Fibroblast of lung (primary cell): Measurements from ENCODE around the gene RNF5. TPM values are rescaled to one million over a fixed set of nuclear protein-coding genes. Genes with fewer than 3 reads are reported as not detected.

Experiments
- DNase-seq, 2 donors: peaks; one replicate each; pipeline versions ENCODE4 v3.0.0 to v3.0.0-alpha.2; 2010; ENCODE audit warnings: low read depth in 2 of 2
- H2AFZ ChIP-seq: 2 replicates; pipeline ENCODE4 v1.5.1; 2012; ENCODE audit warnings: low read length, control low read depth, inconsistent platforms
- H3K27ac ChIP-seq: 2 replicates; pipeline ENCODE4 v1.5.1; 2011; ENCODE audit warnings: low read length, control low read depth; ENCODE audit not compliant: insufficient read depth
- H3K27me3 ChIP-seq: 2 replicates; pipeline ENCODE4 v1.5.1; 2011; ENCODE audit warnings: mild to moderate bottlenecking, low read length; ENCODE audit not compliant: control insufficient read depth, insufficient read depth
- H3K36me3 ChIP-seq: 2 replicates; pipeline ENCODE4 v1.5.1; 2011; ENCODE audit warnings: low read length; ENCODE audit not compliant: control insufficient read depth, insufficient read depth
- H3K4me1 ChIP-seq: 2 replicates; pipeline ENCODE4 v1.5.1; 2011; ENCODE audit warnings: low read length; ENCODE audit not compliant: control insufficient read depth, insufficient read depth; ENCODE audit errors: extremely low read depth
- H3K4me2 ChIP-seq: 2 replicates; pipeline ENCODE4 v1.5.1; 2011; ENCODE audit warnings: low read length, control low read depth; ENCODE audit not compliant: insufficient read depth; ENCODE audit errors: extremely low read depth
- H3K4me3 ChIP-seq, 4 experiments: fragments of 200-600 bp in 1 of 4; sonication (generic) in 1 of 4; replicated peaks in 1 of 4; 2 replicates each; pipeline ENCODE4 v1.5.1; 2011 to 2016; ENCODE audit warnings: low read length in 4 of 4, low read depth in 3 of 4, mild to moderate bottlenecking in 3 of 4, control low read depth in 2 of 4, inconsistent platforms in 1 of 4, mixed read lengths in 1 of 4; ENCODE audit not compliant: insufficient read depth in 1 of 4; ENCODE audit errors: control extremely low read depth in 1 of 4
- H3K79me2 ChIP-seq: 2 replicates; pipeline ENCODE4 v1.5.1; 2012; ENCODE audit warnings: mild to moderate bottlenecking, low read length, inconsistent platforms; ENCODE audit not compliant: control insufficient read depth, insufficient read depth
- H3K9ac ChIP-seq: 2 replicates; pipeline ENCODE4 v1.5.1; 2011; ENCODE audit warnings: mild to moderate bottlenecking, low read length, control low read depth; ENCODE audit not compliant: insufficient read depth
- H3K9me3 ChIP-seq: 2 replicates; pipeline ENCODE4 v1.5.1; 2012; ENCODE audit warnings: low read depth, low read length; ENCODE audit not compliant: control insufficient read depth, insufficient read depth
- H4K20me1 ChIP-seq: 2 replicates; pipeline ENCODE4 v1.5.1; 2011; ENCODE audit warnings: low read length; ENCODE audit not compliant: control insufficient read depth, insufficient read depth; ENCODE audit errors: extremely low read depth
- CTCF ChIP-seq, 2 donors: IDR thresholded peaks in 1 of 2; conservative IDR thresholded peaks in 1 of 2; 1 replicate in 1 of 2; 2 replicates in 1 of 2; pipeline ENCODE4 v1.5.1; 2011 to 2012; ENCODE audit warnings: low read length in 2 of 2, control low read depth in 1 of 2, inconsistent platforms in 1 of 2, low read depth in 1 of 2, mild to moderate bottlenecking in 1 of 2
- EZH2 ChIP-seq: IDR thresholded peaks from 2 replicates; pipeline ENCODE4 v1.5.1; 2012; ENCODE audit warnings: low read length, control low read depth, mild to moderate bottlenecking; ENCODE audit errors: missing control alignments
- polyA plus RNA-seq, 2 donors: library from polyadenylated mRNA; depleted of rRNA in 1 of 2; stranded (reverse) in 1 of 2; unstranded in 1 of 2; fragments of >200 nt; gene quantifications; 2 replicates each; pipeline ENCODE4 v1.2.1, GENCODE V29; 2011 to 2012; ENCODE audit warnings: missing spikeins in 1 of 2
- total RNA-seq: library from RNA; depleted of rRNA; stranded (reverse); fragments of >200 nt; gene quantifications from 2 replicates; pipeline ENCODE4 v1.2.1, GENCODE V29; 2014

Gene RNF5
- total and polyA plus RNA-seq, 2 donors (not counting 1 experiment from before 2014, with no cell fraction given), result 23.9 to 63.4 TPM

GRCh38 chr6:32168350-32168749 is 9.9 kb upstream of the RNF5 start:
- Histone ChIP-seq H3K36me3 (peaks cover 31% of the 10 kb centered on the region), H3K27ac (no peak overlapping the region), H3K4me3 (no peak overlapping the region), H3K9ac (no peak overlapping the region), H3K4me2 (no peak overlapping the region), H3K4me1 (peaks cover 2% of the 10 kb centered on the region), H4K20me1 (no peaks in the 10 kb centered on the region), H3K9me3 (no peaks in the 10 kb centered on the region), H3K27me3 (no peaks in the 10 kb centered on the region), H2AFZ (no peak overlapping the region), H3K79me2 (peaks cover 7% of the 10 kb centered on the region)
- no peak for DNase-seq
- TF ChIP-seq CTCF (conservative IDR thresholded peaks at IDR 0.05 in 1 of 2, IDR thresholded peaks at IDR 0.05 in 1 of 2; ENCODE audit: low read depth in 1 of 2, low read length in 2 of 2) (no peak), EZH2 (no peak)

- H3K9me3 ChIP-seq, result no peaks in the 10 kb centered on the region
- H2AFZ ChIP-seq, result no peak overlapping the region
- no peak overlapping the region for H3K9ac ChIP-seq
- no peaks in the 10 kb centered on the region for H4K20me1 ChIP-seq
- peaks cover 33% of the 10 kb centered on the region for H3K36me3 ChIP-seq
- peaks cover 2% of the 10 kb centered on the region for H3K4me1 ChIP-seq
- DNase-seq, result no peak
- peaks cover 12% of the 10 kb centered on the region for H3K79me2 ChIP-seq
- H3K27ac ChIP-seq, result no peak overlapping the region
- TF ChIP-seq CTCF (conservative IDR thresholded peaks at IDR 0.05 in 1 of 2, IDR thresholded peaks at IDR 0.05 in 1 of 2; ENCODE audit: low read depth in 1 of 2, low read length in 2 of 2) (no peak), EZH2 (no peak)
- no peak overlapping the region for H3K4me3 ChIP-seq
- H3K4me2 ChIP-seq, result no peak overlapping the region
- H3K27me3 ChIP-seq, result no peaks in the 10 kb centered on the region
Measured at GRCh38 chr6:32168807-32169591, 9.2 kb upstream of the RNF5 start.

GRCh38 chr6:32170294-32170693 is 7.9 kb upstream of the RNF5 start:
- Histone ChIP-seq H3K4me2 (no peak overlapping the region), H3K9me3 (no peaks in the 10 kb centered on the region), H3K27me3 (no peaks in the 10 kb centered on the region), H3K9ac (no peak overlapping the region), H3K4me3 (no peak overlapping the region), H3K79me2 (peaks cover 25% of the 10 kb centered on the region), H4K20me1 (no peaks in the 10 kb centered on the region), H3K36me3 (peaks cover 33% of the 10 kb centered on the region), H3K27ac (no peak overlapping the region), H3K4me1 (peaks cover 7% of the 10 kb centered on the region), H2AFZ (no peak overlapping the region)
- DNase-seq, result no peak
- TF ChIP-seq EZH2, result no peak
- TF ChIP-seq CTCF (conservative IDR thresholded peaks at IDR 0.05 in 1 of 2, IDR thresholded peaks at IDR 0.05 in 1 of 2; ENCODE audit: low read depth in 1 of 2, low read length in 2 of 2), result no peak
